Trophoblast cell (in vitro differentiated cells and primary cell): Measurements from ENCODE around the gene MPST.

ENCODE experiments used
- DNase-seq, 2 donors: peaks; one replicate each; pipeline ENCODE4 v3.0.0-alpha.2; 2016
- H2AFZ ChIP-seq: 2 replicates; pipeline ENCODE4 v1.6.1; 2013; ENCODE audit warnings: low read length, moderate library complexity, mild to moderate bottlenecking; ENCODE audit not compliant: insufficient read depth, poor library complexity
- H2AK5ac ChIP-seq: 2 replicates; pipeline ENCODE4 v1.6.1; 2013; ENCODE audit warnings: mild to moderate bottlenecking, low read length
- H2BK120ac ChIP-seq: 2 replicates; pipeline ENCODE4 v1.6.1; 2013; ENCODE audit warnings: low read length, mild to moderate bottlenecking, moderate library complexity; ENCODE audit not compliant: insufficient read depth, poor library complexity
- H2BK12ac ChIP-seq: 2 replicates; pipeline ENCODE4 v1.6.1; 2013; ENCODE audit warnings: mild to moderate bottlenecking, low read length, moderate library complexity
- H2BK5ac ChIP-seq: 2 replicates; pipeline ENCODE4 v1.6.1; 2013; ENCODE audit warnings: low read length, low read depth, moderate library complexity, mild to moderate bottlenecking; ENCODE audit not compliant: poor library complexity
- H3K14ac ChIP-seq: 2 replicates; pipeline ENCODE4 v1.6.1; 2013; ENCODE audit warnings: mild to moderate bottlenecking, low read length
- H3K18ac ChIP-seq: 2 replicates; pipeline ENCODE4 v1.6.1; 2013; ENCODE audit warnings: mild to moderate bottlenecking, low read length
- H3K23ac ChIP-seq: 2 replicates; pipeline ENCODE4 v1.6.1; 2013; ENCODE audit warnings: low read length
- H3K27ac ChIP-seq: 2 replicates; pipeline ENCODE4 v1.5.1; 2013; ENCODE audit warnings: low read depth, mild to moderate bottlenecking, inconsistent platforms, low read length, moderate library complexity
- H3K27me3 ChIP-seq: 2 replicates; pipeline ENCODE4 v1.6.1; 2013; ENCODE audit warnings: inconsistent platforms, mild to moderate bottlenecking, low read length, moderate library complexity; ENCODE audit not compliant: insufficient read depth
- H3K36me3 ChIP-seq, 2 experiments: 1 replicate in 1 of 2; 2 replicates in 1 of 2; pipeline ENCODE4 v1.6.1; 2013; ENCODE audit warnings: low read length in 2 of 2, mild to moderate bottlenecking in 2 of 2, moderate library complexity in 1 of 2; ENCODE audit not compliant: insufficient read depth in 2 of 2, control insufficient read depth in 1 of 2
- H3K4ac ChIP-seq: 2 replicates; pipeline ENCODE4 v1.6.1; 2013; ENCODE audit warnings: low read depth, mild to moderate bottlenecking, low read length, moderate library complexity
- H3K4me1 ChIP-seq, 2 experiments: 1 replicate in 1 of 2; 2 replicates in 1 of 2; pipeline ENCODE4 v1.6.1; 2013; ENCODE audit warnings: low read length in 2 of 2, mild to moderate bottlenecking in 2 of 2, moderate library complexity in 1 of 2; ENCODE audit not compliant: insufficient read depth in 2 of 2, control insufficient read depth in 1 of 2
- H3K4me2 ChIP-seq: 2 replicates; pipeline ENCODE4 v1.6.1; 2013; ENCODE audit warnings: inconsistent platforms, mild to moderate bottlenecking, low read length, moderate library complexity
- H3K4me3 ChIP-seq: 2 replicates; pipeline ENCODE4 v1.5.1; 2013; ENCODE audit warnings: mild to moderate bottlenecking, low read depth, low read length, inconsistent platforms
- H3K79me1 ChIP-seq: one replicate; pipeline ENCODE4 v1.6.1; 2013; ENCODE audit warnings: low read length
- H3K79me2 ChIP-seq: 2 replicates; pipeline ENCODE4 v1.6.1; 2013; ENCODE audit warnings: low read length, mild to moderate bottlenecking; ENCODE audit not compliant: control insufficient read depth, insufficient read depth, poor library complexity
- H3K9ac ChIP-seq: 2 replicates; pipeline ENCODE4 v1.6.1; 2013; ENCODE audit warnings: mild to moderate bottlenecking, low read length
- H3K9me3 ChIP-seq: 2 replicates; pipeline ENCODE4 v1.6.1; 2013; ENCODE audit warnings: low read depth, mild to moderate bottlenecking, control low read depth, inconsistent platforms, low read length; ENCODE audit not compliant: insufficient read depth
- H4K12ac ChIP-seq: 2 replicates; pipeline ENCODE4 v1.6.1; 2013; ENCODE audit warnings: low read depth, mild to moderate bottlenecking, low read length, moderate library complexity
- H4K8ac ChIP-seq: 2 replicates; pipeline ENCODE4 v1.6.1; 2013; ENCODE audit warnings: low read depth, mild to moderate bottlenecking, low read length, moderate library complexity
- H4K91ac ChIP-seq: one replicate; pipeline ENCODE4 v1.6.1; 2013; ENCODE audit warnings: low read depth, mild to moderate bottlenecking, low read length, moderate library complexity
- WGBS: extraction: QIAGEN DNeasy Blood & Tissue Kit; methylation state at CpG from one replicate; pipeline ENCODE4 v1.1.7; 2013; ENCODE audit warnings: missing lambda C conversion rate; ENCODE audit not compliant: insufficient read length, insufficient coverage; ENCODE audit errors: extremely low coverage; 5-methylcytosine and 5-hydroxymethylcytosine counted together

MPST gene

DNA sequence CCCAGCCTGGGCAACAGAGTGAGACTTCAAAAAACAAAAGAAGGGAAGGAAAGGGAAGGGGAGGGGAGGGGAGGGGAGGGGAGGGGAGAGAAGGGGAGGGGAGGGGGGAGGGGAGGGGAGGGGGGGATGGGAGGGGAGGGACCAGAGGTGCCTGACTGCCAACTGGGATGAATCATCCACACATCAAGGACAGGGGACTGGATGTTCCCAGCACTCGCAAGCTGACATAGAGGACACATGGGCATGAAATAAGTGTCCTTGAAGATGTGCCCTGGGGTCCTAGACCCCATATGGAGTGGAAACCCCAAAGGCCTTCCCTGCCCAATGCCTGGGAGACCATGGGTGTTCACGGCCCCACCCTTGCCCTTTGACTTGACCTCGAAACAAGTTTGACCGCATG is 20.1 kb upstream of the MPST start:
- no peaks in the 10 kb centered on the region for H3K36me3 ChIP-seq
- no peaks in the 10 kb centered on the region for H3K79me1 ChIP-seq
- H3K27ac ChIP-seq, result no peak overlapping the region
- peaks cover 4 to 8% of the 10 kb centered on the region in 2 experiments for H3K4me1 ChIP-seq
- no peaks in the 10 kb centered on the region for H3K9me3 ChIP-seq
- no CpG with 5 or more reads among the region's 4 CpGs for WGBS
- H4K8ac ChIP-seq, result no peak overlapping the region
- H2AK5ac ChIP-seq, result no peak overlapping the region
- H3K27me3 ChIP-seq, result no peaks in the 10 kb centered on the region
- no peak overlapping the region for H3K4ac ChIP-seq
- no peak overlapping the region for H2BK12ac ChIP-seq
- no peak overlapping the region for H2AFZ ChIP-seq
- no peak overlapping the region for H2BK5ac ChIP-seq
- H3K9ac ChIP-seq, result no peak overlapping the region
- no peaks in the 10 kb centered on the region for H3K79me2 ChIP-seq
- no peak overlapping the region for H3K4me2 ChIP-seq
- H2BK120ac ChIP-seq, result no peak overlapping the region
- no peak overlapping the region for H4K12ac ChIP-seq
- H3K23ac ChIP-seq, result no peak overlapping the region
- H3K4me3 ChIP-seq, result no peak overlapping the region
- no peak overlapping the region for H3K18ac ChIP-seq
- DNase-seq, result no peak
- no peak overlapping the region for H4K91ac ChIP-seq
- H3K14ac ChIP-seq, result no peak overlapping the region

DNA sequence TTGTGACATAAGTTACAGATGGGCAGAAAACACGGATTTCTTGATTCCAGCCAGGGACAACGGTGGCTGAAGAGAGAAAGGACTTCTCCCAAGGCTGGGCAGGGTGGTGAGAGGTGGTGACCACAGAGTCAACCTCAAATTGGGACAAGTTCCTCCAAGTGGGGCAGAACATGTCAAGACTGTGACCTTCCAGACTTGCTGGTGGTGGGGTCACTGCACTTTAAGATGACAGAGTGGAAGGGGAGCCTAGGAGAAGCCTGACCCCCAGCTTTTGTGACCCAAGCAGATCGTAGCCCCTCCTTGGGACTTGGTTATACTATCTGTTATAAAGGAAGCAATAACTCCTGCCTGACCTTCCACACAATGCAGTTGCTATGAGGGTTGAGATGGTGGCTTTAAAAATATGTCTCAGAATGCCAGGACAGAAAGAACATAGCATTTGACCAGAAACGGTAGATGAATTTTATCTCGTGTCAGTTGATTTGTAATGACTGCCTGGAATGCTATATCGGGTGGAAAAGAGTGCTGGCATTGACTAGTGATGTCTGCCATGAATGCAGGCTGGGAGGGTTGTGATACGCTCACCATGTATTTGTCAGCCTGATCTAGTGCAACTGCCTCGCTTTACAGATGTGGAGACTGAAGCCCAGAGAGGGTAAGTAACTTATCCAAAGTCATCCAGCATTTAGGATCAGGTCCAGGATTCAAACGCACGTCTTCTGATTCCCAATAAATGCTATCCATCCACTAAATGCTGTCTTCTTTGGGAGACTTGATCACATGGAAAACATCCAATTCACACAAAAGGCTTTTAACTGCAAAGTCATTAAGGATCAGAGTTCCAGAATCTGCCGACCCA is 18.6 kb upstream of the MPST start:
- no peak overlapping the region for H4K91ac ChIP-seq
- H3K4me1 ChIP-seq, result peaks cover 4 to 8% of the 10 kb centered on the region in 2 experiments
- no peak for DNase-seq
- H3K9ac ChIP-seq, result no peak overlapping the region
- H3K23ac ChIP-seq, result no peak overlapping the region
- no peaks in the 10 kb centered on the region for H3K9me3 ChIP-seq
- H3K27ac ChIP-seq, result no peak overlapping the region
- no peaks in the 10 kb centered on the region for H3K36me3 ChIP-seq
- H3K4ac ChIP-seq, result no peak overlapping the region
- no peak overlapping the region for H3K18ac ChIP-seq
- H3K4me2 ChIP-seq, result no peak overlapping the region
- no peak overlapping the region for H2BK5ac ChIP-seq
- no peak overlapping the region for H2BK12ac ChIP-seq
- no peak overlapping the region for H2BK120ac ChIP-seq
- no peaks in the 10 kb centered on the region for H3K79me1 ChIP-seq
- no peak overlapping the region for H4K8ac ChIP-seq
- WGBS, result no CpG with 5 or more reads among the region's 11 CpGs
- H3K79me2 ChIP-seq, result no peaks in the 10 kb centered on the region
- H4K12ac ChIP-seq, result no peak overlapping the region
- no peak overlapping the region for H2AFZ ChIP-seq
- no peak overlapping the region for H2AK5ac ChIP-seq
- H3K4me3 ChIP-seq, result no peak overlapping the region
- H3K27me3 ChIP-seq, result no peaks in the 10 kb centered on the region
- H3K14ac ChIP-seq, result no peak overlapping the region

DNA sequence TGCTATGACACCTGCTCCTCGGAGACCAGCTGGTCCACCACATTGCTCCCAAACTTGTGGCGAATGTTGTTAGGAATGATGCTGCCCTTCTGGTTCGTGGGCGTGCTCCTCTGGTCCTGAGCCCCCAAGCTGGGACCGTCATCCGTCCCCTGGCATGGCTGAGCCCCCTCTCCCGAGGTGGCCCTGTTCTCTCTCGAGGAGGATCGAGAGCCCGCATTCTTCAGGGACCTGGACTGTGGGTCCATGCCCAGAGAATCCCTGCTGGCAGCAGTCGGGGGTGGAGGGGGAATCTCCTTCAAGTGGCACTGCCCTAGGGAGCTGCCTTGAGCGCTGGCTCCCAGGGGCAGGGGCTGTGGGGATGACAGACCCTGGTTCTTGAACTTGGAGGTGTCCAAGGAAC is 17.7 kb upstream of the MPST start:
- Histone ChIP-seq H4K91ac (no peak overlapping the region), H2BK120ac (no peak overlapping the region), H3K23ac (no peak overlapping the region), H4K12ac (no peak overlapping the region), H3K18ac (no peak overlapping the region), H3K36me3 (no peaks in the 10 kb centered on the region), H3K79me1 (no peaks in the 10 kb centered on the region), H3K4me2 (no peak overlapping the region), H3K4me3 (no peak overlapping the region), H3K9ac (no peak overlapping the region), H3K4ac (no peak overlapping the region), H3K27ac (no peak overlapping the region), H4K8ac (no peak overlapping the region), H3K14ac (no peak overlapping the region), H3K9me3 (no peaks in the 10 kb centered on the region), H3K4me1 (peaks cover 4 to 8% of the 10 kb centered on the region in 2 experiments), H3K27me3 (no peaks in the 10 kb centered on the region), H3K79me2 (no peaks in the 10 kb centered on the region), H2AFZ (no peak overlapping the region), H2AK5ac (no peak overlapping the region), H2BK12ac (no peak overlapping the region), H2BK5ac (no peak overlapping the region)
- no peak for DNase-seq
- no CpG with 5 or more reads among the region's 12 CpGs for WGBS

- DNase-seq, result no peak
These were observed 16.9 kb upstream of the MPST start for GRCh38 chr22:37002633-37003032.

More at GRCh38 chr22:37002633-37003032, 16.9 kb upstream of the MPST start:
- WGBS, result no CpG with 5 or more reads among the region's 7 CpGs
- Histone ChIP-seq H3K4me2 (no peak overlapping the region), H2BK5ac (no peak overlapping the region), H3K27me3 (no peaks in the 10 kb centered on the region), H3K4ac (no peak overlapping the region), H3K18ac (no peak overlapping the region), H2BK12ac (no peak overlapping the region), H3K4me1 (peaks cover 4 to 8% of the 10 kb centered on the region in 2 experiments), H3K36me3 (no peaks in the 10 kb centered on the region), H3K79me2 (no peaks in the 10 kb centered on the region), H4K91ac (no peak overlapping the region), H3K9me3 (no peaks in the 10 kb centered on the region), H3K9ac (no peak overlapping the region), H4K12ac (no peak overlapping the region), H3K79me1 (no peaks in the 10 kb centered on the region), H3K23ac (no peak overlapping the region), H2BK120ac (no peak overlapping the region), H2AK5ac (no peak overlapping the region), H2AFZ (no peak overlapping the region), H3K14ac (no peak overlapping the region), H3K27ac (no peak overlapping the region), H4K8ac (no peak overlapping the region), H3K4me3 (no peak overlapping the region)
